Measurements from ENCODE around the gene OPN1LW.

- TF ChIP-seq, protein P1, sequence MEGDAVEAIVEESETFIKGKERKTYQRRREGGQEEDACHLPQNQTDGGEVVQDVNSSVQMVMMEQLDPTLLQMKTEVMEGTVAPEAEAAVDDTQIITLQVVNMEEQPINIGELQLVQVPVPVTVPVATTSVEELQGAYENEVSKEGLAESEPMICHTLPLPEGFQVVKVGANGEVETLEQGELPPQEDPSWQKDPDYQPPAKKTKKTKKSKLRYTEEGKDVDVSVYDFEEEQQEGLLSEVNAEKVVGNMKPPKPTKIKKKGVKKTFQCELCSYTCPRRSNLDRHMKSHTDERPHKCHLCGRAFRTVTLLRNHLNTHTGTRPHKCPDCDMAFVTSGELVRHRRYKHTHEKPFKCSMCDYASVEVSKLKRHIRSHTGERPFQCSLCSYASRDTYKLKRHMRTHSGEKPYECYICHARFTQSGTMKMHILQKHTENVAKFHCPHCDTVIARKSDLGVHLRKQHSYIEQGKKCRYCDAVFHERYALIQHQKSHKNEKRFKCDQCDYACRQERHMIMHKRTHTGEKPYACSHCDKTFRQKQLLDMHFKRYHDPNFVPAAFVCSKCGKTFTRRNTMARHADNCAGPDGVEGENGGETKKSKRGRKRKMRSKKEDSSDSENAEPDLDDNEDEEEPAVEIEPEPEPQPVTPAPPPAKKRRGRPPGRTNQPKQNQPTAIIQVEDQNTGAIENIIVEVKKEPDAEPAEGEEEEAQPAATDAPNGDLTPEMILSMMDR (conservative IDR thresholded peaks at IDR 0.05 in 1 of 2, IDR thresholded peaks at IDR 0.05 in 1 of 2; ENCODE audit: low read depth in 1 of 2, low read length in 2 of 2): no peak
- TF ChIP-seq EZH2 (IDR thresholded peaks at IDR 0.05; ENCODE audit: low read length, missing control alignments): no peak
These were observed 29.0 kb upstream of the OPN1LW start for GRCh38 chrX:154115071-154115470.

All from fibroblast of lung (primary cell).